Inferior parietal cortex (tissue), 1 donor: Measurements from ENCODE around the gene GAS7.
"Not testable (repeated sequence)": the region's sequence is repeated elsewhere in the genome, so short reads cannot be mapped to it uniquely, and the experiment has no call there.

Experiments used
- DNase-seq: peaks from one replicate; pipeline ENCODE4 v3.0.0-alpha.2; 2016; ENCODE audit errors: extremely low spot score

Gene GAS7

DNA sequence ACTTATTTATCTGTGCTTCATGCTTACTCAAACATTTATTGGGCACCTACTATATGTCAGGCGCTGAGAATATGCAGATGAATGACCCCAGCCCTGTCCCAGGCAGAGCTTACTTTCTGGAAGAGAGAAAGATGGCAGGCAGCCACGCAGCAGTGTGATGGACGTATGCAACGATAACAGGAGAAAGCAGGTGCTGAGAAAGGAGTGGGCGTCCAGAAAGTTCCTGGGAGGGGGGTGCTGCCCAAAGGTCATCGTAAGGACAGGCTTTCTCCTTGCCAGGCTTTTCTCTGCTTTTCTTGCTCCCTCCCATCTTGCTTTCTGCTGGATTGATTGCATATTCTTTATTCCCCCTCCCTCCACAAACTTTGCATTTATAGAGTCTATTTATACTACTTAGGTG is 124.5 kb downstream of the GAS7 start:
- no peak for DNase-seq

DNA sequence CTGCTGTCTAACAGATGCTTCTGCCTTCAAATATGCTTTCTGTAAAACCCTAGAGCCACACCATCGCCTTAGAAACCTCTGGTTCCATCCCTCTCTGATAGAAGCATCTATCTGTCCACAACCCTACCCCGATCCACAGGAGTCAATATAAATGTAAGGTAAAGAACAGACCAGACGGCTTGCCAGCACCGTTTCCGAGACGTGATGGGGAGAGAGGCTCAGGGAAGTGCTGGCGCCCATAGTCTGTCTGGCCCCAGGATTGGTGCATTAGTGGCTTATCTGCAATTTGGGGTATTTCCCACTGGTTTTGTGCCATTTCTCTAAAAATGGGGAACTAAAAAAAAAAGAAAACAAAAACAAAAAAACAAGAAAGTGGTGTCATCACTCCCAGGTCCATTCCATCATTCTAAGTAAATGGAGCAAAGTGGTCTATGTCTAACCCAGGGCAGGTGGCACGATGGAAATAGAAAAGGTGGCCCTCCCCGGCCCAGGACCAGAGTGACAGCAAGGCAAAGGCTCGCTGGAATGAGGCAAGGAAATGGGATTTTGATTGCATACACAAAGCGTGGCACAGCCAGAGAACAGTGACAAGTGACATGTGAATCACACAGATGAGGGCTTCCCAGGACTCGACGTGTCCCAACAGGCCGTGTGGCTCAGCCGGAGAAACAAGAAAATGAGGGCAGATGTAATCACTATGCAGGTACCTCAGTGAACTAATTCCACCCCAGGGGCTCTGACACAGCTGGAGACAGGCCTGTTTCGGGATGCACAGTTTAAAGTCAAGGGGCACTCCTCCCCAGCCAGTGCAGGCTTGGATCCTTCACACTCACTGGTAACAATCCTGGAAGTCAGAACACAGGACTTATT is 125.6 kb downstream of the GAS7 start:
- no peak for DNase-seq

DNA sequence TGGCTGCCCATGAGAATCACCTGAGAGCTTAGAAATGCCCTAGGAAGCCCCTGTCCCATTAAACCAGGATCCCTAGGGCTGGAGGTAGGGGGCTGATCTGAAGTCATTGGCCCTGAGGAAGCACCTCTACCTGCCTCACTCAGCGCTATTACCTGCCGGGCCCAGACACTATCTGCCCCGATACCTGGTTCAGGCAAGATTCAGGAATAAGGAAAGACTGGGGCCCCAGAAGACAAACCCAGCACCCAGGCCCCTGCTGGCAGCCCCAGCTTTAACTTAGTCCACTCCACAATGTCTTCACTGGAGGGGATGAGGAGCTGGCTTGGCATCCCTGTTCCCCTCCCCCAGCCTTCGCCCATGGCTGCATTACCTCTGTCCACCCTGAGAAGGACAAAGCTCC is 126.3 kb downstream of the GAS7 start:
- DNase-seq = no peak

DNA sequence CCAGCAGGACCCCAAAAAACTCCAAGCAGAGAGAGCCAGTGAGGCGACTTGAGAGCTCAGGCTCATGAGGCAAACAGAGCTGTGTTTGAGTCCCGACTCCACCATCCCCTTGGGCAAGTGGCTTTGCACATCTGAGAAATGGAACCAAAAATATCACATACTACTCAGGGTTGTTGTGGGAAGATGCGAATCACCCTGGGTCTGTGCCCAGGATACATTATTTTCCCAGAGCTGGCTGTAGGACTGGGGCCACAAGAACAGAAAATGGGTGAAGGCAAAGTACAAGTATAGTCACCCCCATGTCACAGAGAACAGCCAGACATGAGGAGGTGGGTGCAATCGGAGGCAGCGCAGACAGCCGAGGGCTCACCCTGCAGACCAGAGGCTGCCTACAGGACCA is 127.3 kb downstream of the GAS7 start:
- DNase-seq = no peak

DNA sequence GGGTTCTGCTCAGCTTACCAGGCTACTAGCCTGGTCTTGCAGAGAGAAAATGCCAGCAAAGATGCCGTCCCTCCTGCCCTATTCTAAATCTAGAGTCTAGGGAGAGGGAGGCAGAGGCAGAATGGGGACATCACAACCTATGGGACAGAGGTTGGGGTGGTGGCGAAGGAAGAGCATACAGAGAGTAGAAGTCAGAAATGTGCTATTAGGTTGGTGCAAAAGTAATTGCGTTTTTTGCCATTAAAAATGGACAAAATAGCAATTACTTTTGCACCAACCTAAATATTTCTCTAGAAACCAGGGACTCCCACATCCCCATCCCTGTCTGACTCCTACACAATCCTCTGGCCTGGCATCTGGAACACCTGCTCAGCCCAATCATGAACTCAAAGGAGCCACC is 127.7 kb downstream of the GAS7 start:
- DNase-seq = no peak

DNA sequence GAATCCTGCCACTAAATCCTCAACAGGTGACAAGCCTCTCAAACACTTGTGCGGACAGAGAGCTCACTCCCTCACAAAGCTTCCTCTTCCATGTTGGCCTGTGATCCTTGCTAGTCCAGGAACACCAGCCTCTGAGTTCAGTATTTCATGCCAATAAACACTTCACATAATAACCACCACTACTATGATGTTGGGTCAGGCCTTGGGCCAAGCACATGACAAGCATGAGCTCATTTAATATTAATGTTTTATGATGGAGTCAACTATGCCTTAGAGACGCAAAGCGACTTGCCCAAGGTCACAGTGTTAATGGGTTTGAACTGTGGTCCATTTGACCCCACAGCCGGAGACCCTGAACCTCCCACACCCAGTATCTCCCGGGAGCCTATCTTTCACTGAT is 129.1 kb downstream of the GAS7 start:
- no peak for DNase-seq

DNA sequence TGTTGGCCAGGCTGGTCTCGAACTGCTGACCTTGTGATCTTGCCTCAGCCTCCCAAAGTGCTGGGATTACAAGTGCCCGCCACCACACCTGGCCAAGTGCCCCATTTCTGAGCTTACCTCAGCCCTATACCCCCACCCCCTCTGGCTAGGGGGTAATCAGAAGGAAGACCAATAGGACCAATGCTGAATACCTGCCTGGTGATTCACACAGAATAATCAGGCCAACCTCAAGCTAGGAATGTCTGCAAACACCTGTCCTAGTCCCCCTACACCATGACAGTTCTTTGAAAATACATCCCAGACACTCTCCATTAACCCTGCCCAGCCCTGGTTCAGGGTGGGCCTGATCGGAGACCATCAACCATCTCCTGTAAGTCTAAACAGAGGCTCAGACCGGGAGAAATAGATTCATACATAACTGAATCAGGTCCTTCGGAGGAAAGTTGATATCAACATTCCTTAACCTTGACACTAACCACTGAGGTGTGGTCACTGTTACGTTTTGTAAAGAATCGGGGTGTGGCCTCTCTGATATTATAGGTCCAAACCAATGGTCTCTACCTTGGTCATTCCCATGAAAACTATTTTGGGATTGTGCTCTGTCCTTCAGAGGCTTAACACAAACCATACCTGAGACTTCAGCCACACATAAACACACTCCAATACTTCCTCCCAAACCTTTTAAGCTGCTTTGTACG is 130.8 kb downstream of the GAS7 start:
- DNase-seq = no peak

DNA sequence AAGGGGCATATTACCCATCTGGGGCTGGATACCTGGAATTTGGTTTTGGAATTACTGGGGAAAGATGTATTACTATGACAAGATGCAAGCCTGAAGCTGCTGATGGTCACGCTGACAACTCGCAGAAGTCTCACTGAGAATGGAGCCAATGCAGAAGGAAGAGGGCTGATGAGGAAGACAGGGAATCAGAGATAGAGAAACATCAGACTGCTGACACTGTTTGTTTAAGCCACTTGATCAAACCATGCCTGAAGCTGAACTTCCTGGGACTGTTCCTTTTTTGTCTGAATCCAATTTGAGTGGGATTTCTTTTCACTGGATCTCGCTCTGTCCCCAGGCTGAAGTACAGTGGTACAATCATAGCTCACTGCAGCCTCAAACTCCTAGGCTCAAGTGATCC is 133.9 kb downstream of the GAS7 start:
- no peak for DNase-seq

DNA sequence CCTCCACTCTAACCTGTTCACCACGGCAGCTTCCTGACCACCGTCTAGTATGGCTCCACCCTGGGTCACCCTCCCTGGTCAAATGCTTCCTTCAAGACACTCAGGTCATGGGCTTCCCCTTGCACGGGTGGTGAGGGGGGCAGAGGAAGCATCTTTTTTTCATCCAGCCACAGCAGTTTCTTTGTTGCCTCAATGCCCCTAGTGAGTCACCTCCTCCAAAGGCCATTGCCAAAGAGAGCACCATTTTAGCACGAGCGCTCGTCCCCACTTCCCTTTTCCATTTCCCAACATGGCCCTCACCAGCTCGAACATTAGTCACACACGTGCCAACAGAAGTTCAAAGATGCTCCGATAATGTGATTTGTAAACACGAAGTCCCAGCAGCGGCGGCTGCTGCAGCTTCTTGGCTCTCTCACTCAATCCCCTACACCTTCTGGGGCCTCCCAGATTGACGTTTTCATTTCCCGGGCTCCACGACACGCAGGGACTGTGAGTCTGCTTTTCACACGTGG is 134.6 kb downstream of the GAS7 start:
- no peak for DNase-seq

DNA sequence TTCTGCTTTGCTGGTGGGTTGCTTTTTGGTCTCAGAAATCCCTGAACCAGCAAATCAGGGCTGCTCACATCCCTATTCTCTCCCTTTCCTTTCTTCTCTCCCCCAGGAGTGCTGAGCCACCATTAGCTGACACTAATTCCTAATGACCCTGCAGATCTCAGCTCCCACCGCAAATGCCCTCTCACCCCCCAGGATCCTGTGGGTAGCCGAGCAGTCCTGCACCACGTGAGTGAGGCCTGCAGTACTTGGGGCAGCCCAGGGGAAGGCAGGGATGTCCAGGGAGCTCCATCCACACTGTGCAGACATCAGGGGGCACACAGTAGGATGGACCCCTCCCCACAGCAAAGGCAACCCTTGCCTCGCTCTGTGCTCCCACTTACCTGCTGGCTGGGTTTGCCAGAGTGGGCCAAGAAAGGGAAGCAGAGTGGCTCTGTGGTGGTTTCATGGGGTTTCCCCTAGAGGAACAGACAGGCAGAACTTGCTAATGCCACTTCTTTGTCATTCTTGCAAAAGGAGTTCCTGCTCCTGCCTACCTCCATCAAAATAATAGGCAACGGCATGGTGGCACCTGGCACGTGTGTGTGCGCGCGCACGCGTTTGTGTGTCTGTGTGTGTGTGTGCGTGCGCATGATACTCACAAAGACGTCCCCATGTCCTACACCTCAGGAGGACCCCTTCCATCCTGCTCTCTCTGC is 135.6 kb downstream of the GAS7 start:
- DNase-seq = no peak

DNA sequence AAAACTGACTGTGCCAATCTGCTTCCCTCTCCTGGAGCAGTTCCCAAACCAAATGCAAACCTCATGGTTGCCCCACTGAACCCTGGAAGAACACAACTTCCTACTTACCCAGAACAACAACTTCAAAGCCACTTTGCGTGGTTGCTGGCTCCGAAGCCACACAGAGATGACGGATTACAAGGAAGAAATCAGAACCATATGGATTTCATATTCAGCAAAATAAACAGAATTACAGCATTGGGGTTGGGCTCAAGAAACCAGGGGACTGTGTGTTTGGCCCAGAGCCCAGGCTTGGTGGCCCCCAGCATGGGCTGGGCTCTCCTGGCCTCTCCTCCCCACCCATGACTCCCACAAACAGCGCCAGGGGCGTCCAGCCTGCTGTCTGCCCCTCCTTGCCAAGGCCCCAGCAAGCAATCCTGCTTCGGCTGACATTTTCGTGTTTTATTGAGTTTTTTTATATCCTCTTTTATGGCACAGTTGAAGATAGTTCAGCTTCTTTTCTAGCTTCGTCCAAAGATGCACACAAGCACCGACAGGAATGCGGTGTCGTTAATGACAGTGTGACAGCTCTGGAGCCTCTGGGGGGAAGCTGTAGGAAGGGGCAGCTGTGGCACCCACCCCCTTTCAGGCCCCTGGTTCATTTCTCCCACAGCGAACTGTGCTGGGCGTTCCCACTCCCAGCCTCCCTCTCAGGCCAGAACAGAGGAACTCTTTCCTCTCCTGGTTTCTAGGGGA is 137.1 kb downstream of the GAS7 start:
- DNase-seq = no peak

DNA sequence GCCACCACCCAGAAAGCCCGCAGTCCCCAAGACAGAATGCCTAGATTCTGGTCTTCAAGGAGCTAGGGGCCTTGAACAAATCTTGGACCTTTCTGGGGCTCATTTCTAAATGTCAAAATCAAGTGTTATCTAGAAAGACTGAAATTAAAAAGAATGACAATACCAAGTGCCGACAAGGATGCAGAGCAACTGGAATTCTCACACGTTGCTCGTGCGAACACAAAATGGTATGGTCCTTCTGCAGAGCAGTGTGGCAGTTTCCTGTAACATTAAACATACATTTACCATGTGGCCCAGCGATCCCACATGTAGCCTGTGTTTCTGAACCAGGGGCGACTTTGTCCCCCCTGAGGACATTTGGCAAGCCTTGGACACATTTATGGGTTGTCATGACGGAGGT is 137.9 kb downstream of the GAS7 start:
- no peak for DNase-seq

DNA sequence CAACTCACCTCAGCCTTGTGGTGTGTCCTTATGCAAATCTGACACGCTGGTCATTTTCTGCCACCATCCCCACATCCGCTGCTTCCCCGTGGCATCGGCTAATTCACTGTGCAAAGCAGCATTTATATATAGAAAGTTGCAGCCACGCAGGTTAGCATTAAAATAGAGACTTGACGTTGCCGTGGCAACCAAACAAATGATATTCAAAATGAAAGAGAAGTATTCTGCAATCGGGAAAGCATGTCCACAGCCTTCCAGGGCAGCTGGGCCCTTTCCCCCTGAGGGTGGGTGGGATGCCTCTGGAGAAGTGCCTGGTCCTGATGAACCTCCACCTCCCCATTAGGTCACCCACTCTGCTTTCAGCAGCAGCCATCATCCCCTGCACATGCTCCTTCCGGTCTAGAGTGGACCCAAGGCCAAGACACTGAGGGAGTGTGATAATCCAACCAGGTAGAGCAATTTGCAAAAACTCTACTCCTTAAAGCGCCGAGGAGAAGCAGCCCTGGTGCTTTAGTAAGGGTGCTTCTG is 138.7 kb downstream of the GAS7 start:
- DNase-seq = no peak

DNA sequence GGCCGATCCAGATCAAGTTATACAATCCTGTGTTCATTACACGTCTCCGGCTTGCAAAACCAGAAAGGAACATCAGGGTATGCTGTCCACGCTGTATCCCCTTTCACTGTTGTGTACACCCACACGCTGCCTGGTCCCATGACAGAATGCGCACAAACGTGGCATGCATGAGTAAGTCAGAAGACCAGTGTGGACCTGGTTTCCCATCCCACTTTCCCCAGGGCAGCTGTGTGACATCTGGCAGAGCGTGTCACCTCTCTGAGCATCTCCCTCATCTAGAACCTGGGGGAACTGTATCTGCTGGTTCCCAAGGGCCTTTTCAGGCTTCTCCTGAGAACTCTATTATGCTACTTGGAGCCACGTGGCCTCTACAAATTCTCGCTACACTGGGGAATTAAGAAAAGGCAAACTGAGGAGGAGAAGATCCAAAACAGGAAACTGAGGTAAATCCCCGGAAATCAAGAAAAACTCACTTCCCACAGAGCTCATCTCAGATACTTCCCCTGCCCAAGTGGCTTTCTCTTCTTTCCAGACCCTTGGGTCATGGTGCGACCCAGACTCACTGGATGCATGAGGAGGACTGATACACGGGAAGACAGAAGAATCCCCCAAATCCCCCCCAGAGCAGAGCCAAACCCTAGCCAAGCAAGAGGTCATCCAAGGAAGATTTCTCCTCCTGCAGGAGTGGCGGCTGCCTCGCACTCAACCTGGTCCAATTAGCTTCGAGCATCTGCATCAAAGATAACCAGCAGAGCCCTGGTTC is 139.3 kb downstream of the GAS7 start:
- no peak for DNase-seq

DNA sequence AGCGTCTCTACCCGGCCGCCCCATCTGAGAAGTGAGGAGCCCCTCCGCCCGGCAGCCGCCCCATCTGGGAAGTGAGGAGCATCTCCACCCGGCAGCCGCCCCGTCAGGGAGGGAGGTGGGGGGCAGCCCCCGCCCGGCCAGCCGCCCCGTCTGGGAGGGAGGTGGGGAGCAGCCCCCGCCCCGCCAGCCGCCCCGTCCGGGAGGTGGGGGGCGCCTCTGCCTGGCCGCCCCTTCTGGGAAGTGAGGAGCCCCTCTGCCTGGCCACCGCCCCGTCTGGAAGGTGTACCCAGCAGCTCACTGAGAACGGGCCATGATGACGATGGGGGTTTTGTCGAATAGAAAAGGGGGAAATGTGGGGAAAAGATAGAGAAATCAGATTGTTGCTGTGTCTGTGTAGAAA is 140.9 kb downstream of the GAS7 start:
- DNase-seq = not testable (repeated sequence)

DNA sequence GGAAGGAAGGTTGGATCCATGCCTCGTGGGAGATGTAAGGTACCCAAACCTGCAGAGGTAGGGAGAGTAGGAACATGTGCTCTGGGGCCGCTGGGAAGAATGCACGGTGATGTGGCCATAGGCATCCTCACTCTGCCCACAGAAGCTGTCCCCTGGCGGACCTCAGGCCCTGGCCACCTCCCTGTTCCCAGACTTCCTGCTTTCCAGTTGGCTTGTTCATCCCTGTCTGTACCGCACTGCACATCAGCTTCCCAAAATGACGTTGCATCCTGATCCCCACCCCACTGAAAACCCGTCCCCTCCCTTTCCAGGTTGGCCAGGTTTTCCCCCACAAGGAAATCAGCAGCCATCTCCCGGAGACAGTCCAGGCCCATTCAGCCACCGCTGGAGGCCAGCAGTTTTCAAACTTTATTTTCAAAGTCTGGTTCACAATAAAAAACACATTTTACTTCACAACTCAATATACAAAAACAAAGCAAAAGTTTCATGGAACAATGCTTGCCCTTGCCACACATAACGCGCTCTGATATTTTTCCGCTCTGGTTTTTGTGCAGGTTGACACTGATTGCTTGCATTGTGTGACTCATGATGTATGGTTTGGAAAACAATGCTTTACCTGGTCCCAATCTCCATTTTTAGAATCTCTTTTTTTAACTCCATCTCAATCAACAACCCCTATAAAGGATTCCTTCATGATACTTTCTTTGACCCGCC is 143.0 kb downstream of the GAS7 start:
- no peak for DNase-seq

DNA sequence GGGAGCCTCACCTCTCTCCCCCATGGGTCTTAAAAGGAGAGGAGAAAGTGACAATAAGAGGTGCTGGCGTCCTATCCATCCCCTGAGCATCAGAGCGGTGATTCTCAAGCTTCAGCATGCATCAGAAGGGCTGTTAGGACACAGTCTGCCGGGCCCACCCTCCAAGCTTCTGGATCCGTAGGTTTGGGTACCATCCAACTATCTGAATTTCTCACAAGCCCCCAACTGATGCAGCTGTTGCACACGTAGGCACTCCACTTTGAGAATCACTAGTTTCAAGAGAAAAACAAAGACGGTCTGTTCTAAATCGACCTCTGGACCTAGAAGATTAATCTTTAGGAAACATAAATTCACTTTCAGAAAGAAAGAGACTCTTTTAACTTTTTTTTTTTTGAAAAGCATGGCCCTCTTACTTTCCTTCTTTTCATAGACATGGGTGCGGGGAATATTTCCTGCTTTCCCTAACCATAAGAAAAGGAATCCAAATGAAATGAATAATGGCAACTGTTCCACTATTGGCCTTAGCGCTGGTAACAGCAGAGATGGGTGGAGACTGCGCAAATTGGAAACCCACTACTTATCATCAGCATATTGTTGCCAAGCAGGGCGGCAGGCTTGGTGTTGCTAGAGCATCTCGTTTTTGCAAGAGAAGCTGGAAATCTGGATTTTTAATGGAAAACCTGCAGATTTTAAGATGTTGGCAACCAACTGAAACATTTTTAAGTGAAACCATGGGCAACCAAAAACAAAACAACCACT is 144.4 kb downstream of the GAS7 start:
- DNase-seq = no peak

DNA sequence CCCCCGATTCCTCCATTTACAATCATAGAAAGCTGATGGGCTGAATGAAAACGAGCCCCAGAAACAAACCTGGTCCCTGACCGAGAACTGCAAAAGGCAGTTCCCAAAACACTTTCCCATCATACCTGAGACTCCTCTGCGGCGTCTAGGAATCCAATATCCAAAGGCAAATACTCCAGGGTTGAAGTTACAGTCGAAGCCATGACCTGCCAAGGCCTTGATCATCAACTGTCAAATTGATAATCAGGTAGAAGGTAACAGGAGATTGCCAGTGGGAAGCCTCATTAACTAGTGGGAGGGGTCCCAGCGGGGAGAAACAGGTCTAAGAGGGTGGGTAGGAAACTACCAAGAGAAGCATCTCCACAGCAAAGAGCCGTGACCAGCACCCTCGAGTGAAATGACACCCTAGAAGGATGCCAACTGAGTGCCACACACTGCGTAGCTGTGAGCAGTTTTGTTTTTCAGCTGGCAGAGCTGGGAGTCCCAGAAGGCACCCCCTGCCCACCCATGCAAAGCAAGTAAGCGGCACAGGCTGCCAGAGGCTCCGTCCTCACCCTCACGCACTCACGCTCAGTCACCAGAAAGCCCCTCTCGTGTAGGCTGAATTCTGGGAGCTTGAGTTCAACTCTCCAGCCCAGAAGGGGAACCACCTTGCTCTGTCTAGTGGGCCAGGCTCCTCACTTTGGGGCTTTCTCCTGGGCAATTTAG is 146.1 kb downstream of the GAS7 start:
- no peak for DNase-seq

DNA sequence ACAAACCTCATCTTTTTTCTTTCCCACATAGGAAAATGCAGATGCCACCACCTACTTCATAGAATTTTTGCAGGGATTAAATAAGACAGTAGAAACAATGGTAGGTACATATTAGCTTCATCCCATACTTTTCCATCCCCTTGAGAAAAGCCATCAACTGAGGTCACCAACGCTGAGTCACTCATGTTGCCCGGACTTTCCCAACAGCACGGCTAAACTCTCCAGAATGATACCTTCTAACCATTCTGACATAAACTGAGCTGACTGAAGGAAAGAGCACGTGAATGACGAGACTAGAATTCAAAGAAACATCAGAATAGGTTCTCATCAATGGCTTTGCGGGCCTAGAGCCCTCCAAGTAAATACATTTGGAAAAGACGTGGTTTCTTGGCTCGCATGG is 147.3 kb downstream of the GAS7 start:
- no peak for DNase-seq
